Stomach (tissue), 4 donors: ENCODE data around the gene S100A4.

Experiments
- CTCF ChIP-seq, 7 experiments: fragments of 450-650 bp in 4 of 7; fragments of 200-600 bp in 3 of 7; sonication (generic) in 3 of 7; IDR thresholded peaks; one replicate each; pipeline ENCODE4 v1.5.1; 2016 to 2019; ENCODE audit warnings: antibody characterized with exemption in 7 of 7, control low read depth in 2 of 7, mild to moderate bottlenecking in 1 of 7
- EP300 ChIP-seq: sonication (generic); formaldehyde crosslinking; IDR thresholded peaks from one replicate; pipeline ENCODE4 v1.6.1; 2017; ENCODE audit warnings: antibody characterized with exemption
- POLR2A ChIP-seq, 4 donors: fragments of 450-650 bp; IDR thresholded peaks; one replicate each; pipeline ENCODE4 v1.6.1; 2016; ENCODE audit warnings: antibody characterized with exemption in 4 of 4, control low read depth in 2 of 4, mild to moderate bottlenecking in 1 of 4, moderate library complexity in 1 of 4
- POLR2AphosphoS5 ChIP-seq, 3 donors: sonication (generic); formaldehyde crosslinking; IDR thresholded peaks; one replicate each; pipeline ENCODE4 v1.6.1; 2016; ENCODE audit warnings: antibody characterized with exemption in 3 of 3

- TF ChIP-seq CTCF (IDR thresholded peaks at IDR 0.05) (no peak), POLR2AphosphoS5 (IDR thresholded peaks at IDR 0.05) (no peak), POLR2A (IDR thresholded peaks at IDR 0.05) (no peak), EP300 (no peak)
Measured at GRCh38 chr1:153498746-153499145, 46.9 kb downstream of the S100A4 start.
